ENCODE measurements around the gene CNBD2.
"Not testable (repeated sequence)": the region's sequence is repeated elsewhere in the genome, so short reads cannot be mapped to it uniquely, and the experiment has no call there.

Gene CNBD2

DNA sequence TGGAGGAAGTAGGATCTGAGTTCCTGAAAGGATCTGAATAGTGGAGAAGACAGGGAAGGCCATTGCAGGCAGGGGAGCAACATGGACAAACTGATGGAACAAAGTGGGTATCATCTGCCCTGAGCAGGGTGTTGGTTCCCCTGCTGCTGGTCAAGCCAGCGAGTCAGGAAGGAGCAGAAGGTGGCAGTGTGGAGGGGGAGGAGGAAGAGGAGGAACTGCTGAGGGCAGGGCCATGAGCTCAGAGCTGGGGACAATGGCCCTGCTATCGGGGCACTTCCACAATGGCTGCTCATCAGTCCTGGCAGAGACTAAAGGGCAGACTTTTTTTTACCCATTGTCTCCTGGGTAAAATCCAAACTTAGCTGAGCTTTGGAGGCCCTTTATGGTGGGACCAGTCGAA is 13.6 kb downstream of the CNBD2 start:
- no peaks in the 10 kb centered on the region for H3K9me3 ChIP-seq (ENCODE audit: low read depth, low read length)
- no peak for DNase-seq (ENCODE audit: low read depth, low spot score)
- H3K9ac ChIP-seq (ENCODE audit: insufficient read length), result no peak overlapping the region
- TF ChIP-seq EZH2 (IDR thresholded peaks at IDR 0.05), result no peak
- TF ChIP-seq POLR2AphosphoS5 (IDR thresholded peaks at IDR 0.05; ENCODE audit: borderline replicate concordance, low read depth, low read length), result no peak
- no peak for TF ChIP-seq FOXP2 (optimal IDR thresholded peaks at IDR 0.05; ENCODE audit: control extremely low read depth, extremely low read length, insufficient read depth)
- H3K36me3 ChIP-seq (ENCODE audit: insufficient read depth, low read length), result no peaks in the 10 kb centered on the region
- no peak overlapping the region for H3K4me3 ChIP-seq
- H3K27ac ChIP-seq, result no peak overlapping the region

DNA sequence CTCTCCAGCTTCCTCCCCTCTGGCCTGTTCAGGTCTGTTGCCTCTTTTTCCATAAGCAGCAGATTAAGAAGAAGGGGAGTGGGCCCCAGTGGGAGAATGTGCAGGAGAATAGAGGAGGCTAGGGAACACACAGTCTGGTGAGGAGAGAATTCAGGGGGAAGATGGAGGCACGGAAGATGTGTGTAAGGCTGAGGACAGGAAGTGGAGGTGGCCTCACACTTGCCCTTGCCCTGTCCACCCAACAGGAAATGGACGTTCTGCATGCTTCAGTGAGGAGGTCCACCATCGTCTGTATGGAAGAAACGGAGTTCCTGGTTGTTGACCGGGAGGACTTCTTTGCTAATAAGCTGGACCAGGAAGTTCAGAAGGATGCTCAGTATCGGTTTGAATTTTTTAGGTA is 16.0 kb downstream of the CNBD2 start:
- no peaks in the 10 kb centered on the region for H3K36me3 ChIP-seq (ENCODE audit: insufficient read depth, low read length)
- DNase-seq (ENCODE audit: low read depth, low spot score), result no peak
- no peak overlapping the region for H3K9ac ChIP-seq (ENCODE audit: insufficient read length)
- no peaks in the 10 kb centered on the region for H3K9me3 ChIP-seq (ENCODE audit: low read depth, low read length)
- no peak overlapping the region for H3K4me3 ChIP-seq
- no peak overlapping the region for H3K27ac ChIP-seq
- TF ChIP-seq FOXP2 (optimal IDR thresholded peaks at IDR 0.05; ENCODE audit: control extremely low read depth, extremely low read length, insufficient read depth) (no peak), POLR2AphosphoS5 (IDR thresholded peaks at IDR 0.05; ENCODE audit: borderline replicate concordance, low read depth, low read length) (no peak), EZH2 (IDR thresholded peaks at IDR 0.05) (no peak)

DNA sequence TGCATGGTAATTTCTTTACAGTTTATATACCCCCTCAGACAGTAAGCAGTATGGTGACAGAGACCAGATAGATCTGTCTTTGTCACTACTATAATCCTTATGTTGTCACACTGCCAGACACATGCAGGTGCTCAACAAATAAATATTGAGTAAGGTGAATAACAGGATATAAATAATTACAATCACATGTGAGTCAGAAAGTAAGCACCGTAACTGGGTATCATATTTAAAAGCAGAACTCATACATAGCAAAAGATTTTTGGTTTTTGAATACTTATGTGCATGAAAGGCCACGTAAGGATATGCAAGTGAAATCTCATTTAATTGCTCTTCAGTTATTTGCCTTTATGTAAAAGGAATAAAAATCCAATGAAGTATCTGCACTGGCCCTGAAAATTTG is 17.4 kb downstream of the CNBD2 start:
- no peak overlapping the region for H3K9ac ChIP-seq (ENCODE audit: insufficient read length)
- H3K4me3 ChIP-seq, result no peak overlapping the region
- H3K27ac ChIP-seq, result no peak overlapping the region
- DNase-seq (ENCODE audit: low read depth, low spot score), result no peak
- no peaks in the 10 kb centered on the region for H3K36me3 ChIP-seq (ENCODE audit: insufficient read depth, low read length)
- no peaks in the 10 kb centered on the region for H3K9me3 ChIP-seq (ENCODE audit: low read depth, low read length)
- TF ChIP-seq EZH2 (IDR thresholded peaks at IDR 0.05) (no peak), POLR2AphosphoS5 (IDR thresholded peaks at IDR 0.05; ENCODE audit: borderline replicate concordance, low read depth, low read length) (no peak), FOXP2 (optimal IDR thresholded peaks at IDR 0.05; ENCODE audit: control extremely low read depth, extremely low read length, insufficient read depth) (no peak)

DNA sequence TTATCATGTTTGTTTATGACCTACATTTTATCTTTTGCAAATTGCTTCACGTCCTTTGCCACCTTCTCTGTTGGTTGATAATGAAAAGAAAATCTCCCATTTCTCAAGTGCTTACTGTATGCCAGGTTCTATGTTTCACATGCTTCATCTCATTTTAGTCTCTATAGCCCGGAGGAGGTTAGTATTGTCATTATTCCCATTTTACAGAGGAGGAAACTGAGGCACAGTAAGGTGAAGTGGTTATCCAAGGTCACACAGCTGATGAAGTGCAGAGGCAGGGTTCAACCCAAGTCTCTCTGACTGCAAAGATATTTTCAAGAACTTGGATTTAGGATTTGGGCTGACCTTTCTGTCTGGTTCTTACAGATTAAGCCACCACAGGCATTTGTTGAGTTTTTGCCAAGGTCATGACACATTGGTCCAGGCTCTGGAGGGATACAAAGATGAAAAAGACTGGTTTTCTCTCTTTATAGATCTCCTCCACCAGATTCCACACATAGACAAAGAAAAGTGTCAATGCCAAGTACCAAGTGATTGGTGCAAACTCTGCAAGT is 20.6 kb downstream of the CNBD2 start:
- no peak overlapping the region for H3K4me3 ChIP-seq
- DNase-seq (ENCODE audit: low read depth, low spot score), result no peak
- TF ChIP-seq EZH2 (IDR thresholded peaks at IDR 0.05), result no peak
- no peak for TF ChIP-seq FOXP2 (optimal IDR thresholded peaks at IDR 0.05; ENCODE audit: control extremely low read depth, extremely low read length, insufficient read depth)
- TF ChIP-seq POLR2AphosphoS5 (IDR thresholded peaks at IDR 0.05; ENCODE audit: borderline replicate concordance, low read depth, low read length), result no peak
- H3K27ac ChIP-seq, result no peak overlapping the region
- H3K9me3 ChIP-seq (ENCODE audit: low read depth, low read length), result no peaks in the 10 kb centered on the region
- no peaks in the 10 kb centered on the region for H3K36me3 ChIP-seq (ENCODE audit: insufficient read depth, low read length)
- no peak overlapping the region for H3K9ac ChIP-seq (ENCODE audit: insufficient read length)

DNA sequence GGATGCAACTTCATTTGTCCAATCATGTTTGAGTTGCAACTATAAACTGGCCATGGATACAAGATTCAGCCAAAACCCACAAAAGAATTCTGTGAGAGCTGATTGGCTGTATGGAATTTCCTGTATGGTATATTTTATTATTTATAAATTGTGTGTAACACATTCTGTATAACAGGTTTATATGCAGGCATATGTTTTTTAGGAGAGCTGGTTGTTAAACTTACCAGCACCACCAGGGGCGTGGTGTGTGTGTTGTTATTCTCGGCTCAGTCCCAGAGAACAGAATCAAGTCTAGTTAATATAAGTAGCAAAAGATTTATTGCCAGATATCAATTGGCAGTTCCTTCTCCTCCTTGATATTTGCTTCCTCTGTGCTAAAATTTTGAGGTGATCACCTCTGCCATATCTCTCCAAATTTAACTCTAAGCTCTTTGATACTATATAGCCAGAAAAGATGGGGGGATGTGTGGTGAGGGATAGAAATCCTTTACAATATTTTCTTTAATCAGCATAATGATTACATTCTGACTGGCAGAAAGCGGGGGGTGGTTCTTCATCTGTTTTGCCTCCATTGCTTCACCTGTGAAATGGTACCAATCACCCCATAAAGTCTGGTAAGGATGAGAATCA is 22.9 kb downstream of the CNBD2 start:
- Histone ChIP-seq H3K27ac (no peak overlapping the region), H3K36me3 (ENCODE audit: insufficient read depth, low read length) (no peaks in the 10 kb centered on the region), H3K9me3 (ENCODE audit: low read depth, low read length) (no peaks in the 10 kb centered on the region), H3K4me3 (no peak overlapping the region), H3K9ac (ENCODE audit: insufficient read length) (no peak overlapping the region)
- no peak for DNase-seq (ENCODE audit: low read depth, low spot score)
- no peak for TF ChIP-seq POLR2AphosphoS5 (IDR thresholded peaks at IDR 0.05; ENCODE audit: borderline replicate concordance, low read depth, low read length)
- TF ChIP-seq FOXP2 (optimal IDR thresholded peaks at IDR 0.05; ENCODE audit: control extremely low read depth, extremely low read length, insufficient read depth), result no peak

DNA sequence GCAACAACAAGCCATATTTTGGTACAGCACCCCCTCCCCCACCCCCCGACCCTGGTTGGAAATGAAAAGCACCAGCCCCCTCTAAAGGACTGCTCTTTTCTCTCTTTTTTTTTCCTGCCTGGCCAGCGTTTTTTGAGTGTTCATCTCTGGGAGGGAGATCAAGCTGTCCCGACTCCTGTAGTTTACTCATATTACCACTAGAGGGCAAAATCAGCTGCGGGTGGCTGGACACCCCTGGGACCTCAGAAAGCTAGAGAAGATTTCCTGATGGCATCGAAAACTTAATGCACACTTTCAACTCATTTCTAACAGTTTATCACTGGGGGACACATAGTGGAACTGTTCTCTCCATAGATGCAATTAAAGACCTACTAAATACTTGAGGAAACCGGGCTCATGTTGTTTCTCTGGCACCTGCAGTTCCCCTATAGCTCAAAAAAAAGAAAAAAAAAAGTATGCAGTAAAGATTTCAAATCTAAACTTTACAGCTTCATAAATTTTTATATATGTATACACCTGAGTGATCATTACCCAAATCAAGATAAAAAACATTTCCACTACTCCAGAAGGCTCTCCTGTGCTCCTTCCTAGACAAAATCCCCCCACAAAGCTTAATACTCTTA is 24.4 kb downstream of the CNBD2 start:
- peak; percentile 22 for DNase-seq (ENCODE audit: low read depth, low spot score)
- no peaks in the 10 kb centered on the region for H3K36me3 ChIP-seq (ENCODE audit: insufficient read depth, low read length)
- no peaks in the 10 kb centered on the region for H3K9me3 ChIP-seq (ENCODE audit: low read depth, low read length)
- H3K27ac ChIP-seq, result no peak overlapping the region
- H3K9ac ChIP-seq (ENCODE audit: insufficient read length), result peak overlapping the region; percentile 32
- TF ChIP-seq FOXP2 (optimal IDR thresholded peaks at IDR 0.05; ENCODE audit: control extremely low read depth, extremely low read length, insufficient read depth), result no peak
- no peak for TF ChIP-seq EZH2 (IDR thresholded peaks at IDR 0.05)
- TF ChIP-seq POLR2AphosphoS5 (IDR thresholded peaks at IDR 0.05; ENCODE audit: borderline replicate concordance, low read depth, low read length), result no peak
- peak overlapping the region; percentile 55 for H3K4me3 ChIP-seq

DNA sequence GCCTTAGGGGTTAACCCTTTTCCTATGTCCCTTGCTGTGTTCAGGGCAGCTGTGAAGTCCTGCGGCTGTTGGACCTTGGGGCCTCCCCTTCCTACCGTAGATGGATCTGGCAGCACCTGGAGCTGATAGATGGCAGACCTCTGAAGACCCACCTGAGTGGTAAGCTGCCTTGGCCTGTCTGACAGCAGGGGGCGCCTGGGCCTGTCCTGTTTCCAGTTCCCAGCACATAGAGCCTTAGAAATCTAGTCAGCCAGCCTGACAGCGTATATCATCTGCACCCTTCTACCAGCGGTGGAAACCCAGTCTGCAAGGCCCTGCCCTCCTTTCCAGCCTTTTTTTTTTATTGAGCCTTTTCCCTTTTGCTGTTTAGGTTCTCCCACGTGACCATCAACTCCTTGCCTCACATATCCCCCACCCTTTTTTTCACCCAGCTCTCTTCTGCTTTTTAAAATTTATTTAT is 26.6 kb downstream of the CNBD2 start:
- TF ChIP-seq FOXP2 (optimal IDR thresholded peaks at IDR 0.05; ENCODE audit: control extremely low read depth, extremely low read length, insufficient read depth) (no peak), EZH2 (IDR thresholded peaks at IDR 0.05) (no peak), POLR2AphosphoS5 (IDR thresholded peaks at IDR 0.05; ENCODE audit: borderline replicate concordance, low read depth, low read length) (no peak)
- Histone ChIP-seq H3K9me3 (ENCODE audit: low read depth, low read length) (no peaks in the 10 kb centered on the region), H3K36me3 (ENCODE audit: insufficient read depth, low read length) (no peaks in the 10 kb centered on the region), H3K27ac (no peak overlapping the region), H3K9ac (ENCODE audit: insufficient read length) (no peak overlapping the region), H3K4me3 (no peak overlapping the region)
- no peak for DNase-seq (ENCODE audit: low read depth, low spot score)

DNA sequence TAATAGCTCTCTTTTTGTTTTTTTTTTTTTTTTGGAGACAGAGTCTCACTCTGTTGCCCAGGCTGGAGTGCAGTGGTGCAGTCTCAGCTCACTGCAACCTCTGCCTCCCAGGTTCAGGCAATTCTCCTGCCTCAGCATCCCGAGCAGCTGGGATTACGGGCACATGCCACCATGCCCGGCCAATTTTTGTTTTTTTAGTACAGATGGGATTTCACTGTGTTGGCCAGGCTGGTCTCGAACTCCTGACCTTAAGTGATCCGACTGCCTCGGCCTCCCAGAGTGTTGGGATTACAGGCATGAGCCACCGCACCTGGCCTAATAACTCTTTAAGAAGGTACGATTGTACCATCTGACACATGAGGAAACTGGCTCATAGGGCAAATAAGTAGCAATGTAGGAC is 28.1 kb downstream of the CNBD2 start:
- H3K27ac ChIP-seq; H3K9me3 ChIP-seq (ENCODE audit: low read depth, low read length); DNase-seq (ENCODE audit: low read depth, low spot score); H3K36me3 ChIP-seq (ENCODE audit: insufficient read depth, low read length); H3K4me3 ChIP-seq; H3K9ac ChIP-seq (ENCODE audit: insufficient read length): not testable (repeated sequence)

DNA sequence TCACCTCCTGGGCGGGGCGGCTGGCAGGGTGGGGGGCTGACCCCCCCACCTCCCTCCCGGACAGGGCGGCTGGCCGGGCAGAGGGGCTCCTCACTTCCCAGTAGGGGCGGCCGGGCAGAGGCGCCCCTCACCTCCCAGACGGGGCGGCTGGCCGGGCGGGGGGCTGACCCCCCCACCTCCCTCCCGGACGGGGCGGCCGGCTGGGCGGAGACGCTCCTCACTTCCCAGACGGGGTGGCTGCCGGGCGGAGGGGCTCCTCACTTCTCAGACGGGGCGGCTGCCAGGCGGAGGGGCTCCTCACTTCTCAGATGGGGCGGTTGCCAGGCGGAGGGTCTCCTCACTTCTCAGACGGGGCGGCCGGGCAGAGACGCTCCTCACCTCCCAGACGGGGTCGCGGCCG is 32.9 kb downstream of the CNBD2 start:
- H3K36me3 ChIP-seq (ENCODE audit: insufficient read depth, low read length); DNase-seq (ENCODE audit: low read depth, low spot score); H3K9me3 ChIP-seq (ENCODE audit: low read depth, low read length); H3K27ac ChIP-seq; H3K9ac ChIP-seq (ENCODE audit: insufficient read length); H3K4me3 ChIP-seq: not testable (repeated sequence)
